H1 (cell line): Measurements from ENCODE around the gene SWI5.

Source experiments
- JUN ChIP-seq: IDR thresholded peaks from 2 replicates; pipeline ENCODE4 v1.6.1; 2011; ENCODE audit warnings: low read depth, mild to moderate bottlenecking, improper control_type of control experiment, low read length
- TF ChIP-seq, protein P1 (sequence below), 3 experiments: IDR thresholded peaks; 1 replicate in 2 of 3; 2 replicates in 1 of 3; pipeline versions ENCODE4 v1.5.1 to v1.6.1; 2011; ENCODE audit warnings: low read length in 3 of 3, mild to moderate bottlenecking in 3 of 3, inconsistent platforms in 2 of 3, low read depth in 1 of 3, moderate library complexity in 1 of 3; ENCODE audit not compliant: insufficient read depth in 1 of 3; ENCODE audit errors: control extremely low read depth in 1 of 3

DNA sequence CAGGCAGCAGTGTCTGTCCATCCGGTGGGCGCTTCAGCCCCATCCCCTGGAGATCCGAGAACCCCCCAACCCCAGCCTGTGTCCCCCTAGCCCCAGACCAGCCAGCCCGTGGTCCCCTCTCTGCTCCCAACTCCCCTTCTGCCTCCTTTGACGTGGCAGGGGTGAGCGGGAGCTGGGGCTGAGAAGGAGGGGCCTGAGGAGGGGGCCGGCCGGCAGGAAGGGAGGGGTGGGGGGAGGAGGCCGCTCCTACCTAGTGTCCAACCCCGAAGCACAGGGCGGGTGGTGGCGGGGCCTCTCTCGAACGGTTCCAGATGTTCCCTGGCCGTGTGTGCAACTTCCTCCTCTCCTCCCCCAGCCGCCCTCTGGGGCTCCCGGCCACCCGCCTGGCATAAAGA, 31.2 kb upstream of the SWI5 start:
- TF ChIP-seq, protein P1, sequence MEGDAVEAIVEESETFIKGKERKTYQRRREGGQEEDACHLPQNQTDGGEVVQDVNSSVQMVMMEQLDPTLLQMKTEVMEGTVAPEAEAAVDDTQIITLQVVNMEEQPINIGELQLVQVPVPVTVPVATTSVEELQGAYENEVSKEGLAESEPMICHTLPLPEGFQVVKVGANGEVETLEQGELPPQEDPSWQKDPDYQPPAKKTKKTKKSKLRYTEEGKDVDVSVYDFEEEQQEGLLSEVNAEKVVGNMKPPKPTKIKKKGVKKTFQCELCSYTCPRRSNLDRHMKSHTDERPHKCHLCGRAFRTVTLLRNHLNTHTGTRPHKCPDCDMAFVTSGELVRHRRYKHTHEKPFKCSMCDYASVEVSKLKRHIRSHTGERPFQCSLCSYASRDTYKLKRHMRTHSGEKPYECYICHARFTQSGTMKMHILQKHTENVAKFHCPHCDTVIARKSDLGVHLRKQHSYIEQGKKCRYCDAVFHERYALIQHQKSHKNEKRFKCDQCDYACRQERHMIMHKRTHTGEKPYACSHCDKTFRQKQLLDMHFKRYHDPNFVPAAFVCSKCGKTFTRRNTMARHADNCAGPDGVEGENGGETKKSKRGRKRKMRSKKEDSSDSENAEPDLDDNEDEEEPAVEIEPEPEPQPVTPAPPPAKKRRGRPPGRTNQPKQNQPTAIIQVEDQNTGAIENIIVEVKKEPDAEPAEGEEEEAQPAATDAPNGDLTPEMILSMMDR (IDR thresholded peaks at IDR 0.05; ENCODE audit: control extremely low read depth in 1 of 3, insufficient read depth in 1 of 3, low read depth in 1 of 3, low read length in 3 of 3): no peak
- TF ChIP-seq JUN: no peak
